ENCODE data around the gene PIGN.

- TF ChIP-seq CTCF (IDR thresholded peaks at IDR 0.05), result no peak
- TF ChIP-seq POLR2A (IDR thresholded peaks at IDR 0.05), result no peak
These were observed 19.0 kb upstream of the PIGN start for GRCh38 chr18:62205824-62206223.
